Retinal pigment epithelial cell (primary cell): Measurements from ENCODE around the gene CHCHD6.

ENCODE experiments used
- DNase-seq: peaks from one replicate; pipeline ENCODE4 v3.0.0-alpha.2; 2010; ENCODE audit warnings: low read depth
- H3K4me3 ChIP-seq: 2 replicates; pipeline ENCODE4 v1.5.1; 2011; ENCODE audit warnings: mild to moderate bottlenecking, low read length, control low read depth, moderate library complexity
- TF ChIP-seq, protein P1 (sequence below): conservative IDR thresholded peaks from 2 replicates; pipeline ENCODE4 v1.5.1; 2011; ENCODE audit warnings: low read depth, low read length, control low read depth, inconsistent platforms

Gene CHCHD6

DNA sequence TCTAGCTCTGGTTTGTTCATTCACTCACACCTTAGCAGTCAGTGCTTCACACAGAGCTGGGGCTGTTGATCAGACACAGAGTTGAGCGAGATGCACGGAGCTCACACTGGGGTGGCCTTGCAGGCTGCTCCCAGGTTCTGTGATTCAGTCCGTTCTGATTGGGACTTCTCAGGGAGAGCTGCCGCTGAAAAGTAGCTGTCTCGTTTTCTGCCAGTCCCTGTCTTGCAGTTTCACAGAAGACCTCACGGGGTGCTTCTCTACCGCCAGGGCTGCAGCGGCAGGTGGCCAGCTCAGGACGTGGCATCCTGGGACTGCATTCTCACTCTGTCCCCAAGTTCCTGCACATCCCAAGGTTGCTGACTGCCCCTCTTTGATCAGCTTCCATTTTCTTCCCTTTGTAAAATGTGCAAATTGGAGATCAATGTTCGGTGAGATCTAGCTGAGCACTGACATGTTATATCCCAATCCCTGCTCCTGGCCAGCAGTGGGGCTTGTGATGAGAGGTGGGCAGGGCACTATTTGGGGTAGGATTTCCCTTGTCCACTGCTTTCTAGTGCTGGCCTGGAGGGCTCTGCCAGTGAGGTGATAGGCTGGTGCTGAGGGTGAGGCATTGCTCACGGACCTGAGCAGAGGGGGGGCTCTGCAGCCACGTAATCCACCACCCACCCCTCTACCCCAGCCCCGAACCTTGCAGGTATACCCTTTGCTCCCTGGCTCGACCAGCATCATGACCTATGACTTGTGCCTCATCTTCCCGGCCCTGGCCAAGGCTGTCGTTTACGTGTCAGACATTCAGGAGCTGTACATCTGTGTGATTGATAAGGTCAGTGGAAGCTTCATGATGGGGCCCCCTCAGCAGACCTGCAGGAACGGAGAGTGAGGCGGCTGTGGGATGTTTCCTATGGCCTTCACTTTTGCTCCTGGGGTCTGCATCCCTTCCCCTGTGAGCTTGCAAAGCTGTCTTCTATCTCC is 43.8 kb upstream of the CHCHD6 start:
- TF ChIP-seq, protein P1, sequence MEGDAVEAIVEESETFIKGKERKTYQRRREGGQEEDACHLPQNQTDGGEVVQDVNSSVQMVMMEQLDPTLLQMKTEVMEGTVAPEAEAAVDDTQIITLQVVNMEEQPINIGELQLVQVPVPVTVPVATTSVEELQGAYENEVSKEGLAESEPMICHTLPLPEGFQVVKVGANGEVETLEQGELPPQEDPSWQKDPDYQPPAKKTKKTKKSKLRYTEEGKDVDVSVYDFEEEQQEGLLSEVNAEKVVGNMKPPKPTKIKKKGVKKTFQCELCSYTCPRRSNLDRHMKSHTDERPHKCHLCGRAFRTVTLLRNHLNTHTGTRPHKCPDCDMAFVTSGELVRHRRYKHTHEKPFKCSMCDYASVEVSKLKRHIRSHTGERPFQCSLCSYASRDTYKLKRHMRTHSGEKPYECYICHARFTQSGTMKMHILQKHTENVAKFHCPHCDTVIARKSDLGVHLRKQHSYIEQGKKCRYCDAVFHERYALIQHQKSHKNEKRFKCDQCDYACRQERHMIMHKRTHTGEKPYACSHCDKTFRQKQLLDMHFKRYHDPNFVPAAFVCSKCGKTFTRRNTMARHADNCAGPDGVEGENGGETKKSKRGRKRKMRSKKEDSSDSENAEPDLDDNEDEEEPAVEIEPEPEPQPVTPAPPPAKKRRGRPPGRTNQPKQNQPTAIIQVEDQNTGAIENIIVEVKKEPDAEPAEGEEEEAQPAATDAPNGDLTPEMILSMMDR = peak; percentile 41
- no peak for DNase-seq
- no peak overlapping the region for H3K4me3 ChIP-seq

DNA sequence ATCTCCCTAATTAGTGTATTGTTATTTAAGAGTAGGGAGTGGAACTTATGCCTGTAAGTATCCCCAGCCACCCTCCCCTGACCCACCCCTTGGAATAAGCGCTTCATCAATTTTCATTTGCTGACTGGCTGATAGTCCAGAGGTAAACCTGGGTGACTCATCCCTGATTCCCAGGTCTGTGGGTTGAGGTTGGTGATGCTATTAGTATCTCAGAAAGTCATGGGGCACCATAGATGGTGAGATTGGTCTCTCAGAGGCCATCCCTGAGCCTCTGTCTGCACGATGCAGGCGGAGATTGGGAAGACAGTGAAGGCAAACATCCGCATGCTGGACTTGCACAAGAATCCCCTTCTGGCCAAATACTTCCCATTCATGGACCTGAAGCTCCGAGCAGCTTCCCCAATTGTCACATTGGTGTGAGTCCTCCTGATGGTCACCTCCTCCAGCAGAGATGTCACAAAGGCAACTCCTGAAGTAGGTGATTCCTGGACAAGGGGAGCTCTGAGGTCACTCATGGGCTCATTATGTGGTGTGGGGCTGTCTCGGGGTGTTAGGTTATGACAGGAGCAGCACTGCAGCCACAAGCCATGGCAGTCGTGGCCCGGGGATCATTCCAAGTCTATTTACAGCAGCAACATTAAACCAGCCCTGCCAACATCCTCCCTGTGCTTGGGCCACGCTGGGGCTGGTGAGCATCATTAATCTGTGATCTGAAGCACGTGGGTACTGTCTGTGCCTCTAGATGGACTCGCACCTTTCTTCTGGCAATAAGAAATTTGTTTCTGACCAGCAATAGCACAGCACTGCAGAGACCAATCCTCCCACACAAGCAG is 42.3 kb upstream of the CHCHD6 start:
- no peak overlapping the region for H3K4me3 ChIP-seq
- TF ChIP-seq, protein P1 = no peak
- no peak for DNase-seq

DNA sequence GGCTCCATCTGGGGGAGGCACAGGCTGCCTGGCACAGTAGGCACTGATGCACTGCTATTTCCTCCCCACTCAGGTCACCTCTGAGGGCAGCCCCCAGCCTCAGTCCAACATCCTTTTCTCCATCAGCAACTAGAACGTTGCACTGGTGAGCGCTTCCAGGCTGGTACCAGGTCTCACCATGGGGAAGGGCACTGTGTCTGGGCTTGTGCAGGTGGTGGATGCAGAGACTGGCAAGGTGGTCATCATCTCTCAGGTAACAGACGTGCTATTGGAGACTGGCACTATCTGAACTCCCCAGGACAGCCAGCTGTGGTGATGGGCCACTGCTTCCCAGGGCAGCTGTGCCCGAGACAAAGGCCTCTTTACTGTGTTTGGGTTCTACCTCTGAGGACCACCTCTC is 40.8 kb upstream of the CHCHD6 start:
- TF ChIP-seq, protein P1 = no peak
- no peak overlapping the region for H3K4me3 ChIP-seq
- DNase-seq = no peak

DNA sequence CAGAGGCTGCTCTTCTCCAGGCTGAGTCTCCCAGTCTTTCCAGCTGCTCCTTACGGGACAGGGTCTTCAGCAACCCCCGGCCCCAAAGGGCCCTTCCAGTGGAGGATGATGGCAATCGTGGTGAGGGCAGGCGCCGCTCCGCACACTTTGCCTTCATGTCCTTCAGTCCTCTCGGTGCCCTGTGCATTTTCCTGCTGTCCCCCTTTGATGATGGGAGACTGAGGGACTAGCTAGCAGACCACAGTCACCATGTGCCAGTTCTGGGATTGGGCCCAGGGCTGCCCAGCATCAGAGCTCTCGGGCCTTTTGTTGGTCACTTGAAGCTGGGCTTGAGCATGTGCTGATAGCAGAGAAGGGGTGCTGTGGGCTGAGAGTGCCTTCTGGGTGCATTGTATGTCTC is 40.3 kb upstream of the CHCHD6 start:
- DNase-seq = no peak
- no peak overlapping the region for H3K4me3 ChIP-seq
- TF ChIP-seq, protein P1 = no peak

DNA sequence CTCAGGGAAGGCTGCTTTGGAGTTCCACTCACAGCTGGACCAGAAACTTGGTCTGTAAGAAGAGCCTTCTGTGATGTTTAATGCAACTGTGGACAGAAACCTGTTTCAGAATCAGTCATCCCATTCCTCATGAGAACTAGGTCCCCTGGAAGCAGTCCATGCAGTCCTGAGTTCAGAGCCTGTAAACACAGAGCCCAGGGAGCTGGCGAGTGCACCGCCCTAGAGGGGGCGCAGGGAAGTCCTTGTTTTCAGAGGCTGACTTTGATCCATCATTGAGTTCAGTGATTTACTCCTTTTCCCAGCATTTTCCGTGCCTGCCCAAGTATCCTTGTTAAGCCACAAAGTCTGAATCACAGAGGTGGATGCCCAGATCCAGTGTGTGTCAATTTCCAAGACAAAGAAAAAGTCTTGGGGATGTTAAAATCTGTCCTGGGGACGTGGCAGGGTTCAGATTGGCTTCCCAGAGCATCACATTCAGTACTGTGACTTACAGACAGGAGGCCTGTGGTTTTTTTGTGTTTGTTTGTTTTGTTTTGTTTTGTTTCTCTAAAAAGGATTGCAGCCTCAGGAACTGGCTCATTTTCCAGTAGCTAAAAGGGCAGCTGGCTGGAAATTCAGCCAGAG is 39.3 kb upstream of the CHCHD6 start:
- DNase-seq = no peak
- TF ChIP-seq, protein P1 = peak; percentile 23
- no peak overlapping the region for H3K4me3 ChIP-seq

DNA sequence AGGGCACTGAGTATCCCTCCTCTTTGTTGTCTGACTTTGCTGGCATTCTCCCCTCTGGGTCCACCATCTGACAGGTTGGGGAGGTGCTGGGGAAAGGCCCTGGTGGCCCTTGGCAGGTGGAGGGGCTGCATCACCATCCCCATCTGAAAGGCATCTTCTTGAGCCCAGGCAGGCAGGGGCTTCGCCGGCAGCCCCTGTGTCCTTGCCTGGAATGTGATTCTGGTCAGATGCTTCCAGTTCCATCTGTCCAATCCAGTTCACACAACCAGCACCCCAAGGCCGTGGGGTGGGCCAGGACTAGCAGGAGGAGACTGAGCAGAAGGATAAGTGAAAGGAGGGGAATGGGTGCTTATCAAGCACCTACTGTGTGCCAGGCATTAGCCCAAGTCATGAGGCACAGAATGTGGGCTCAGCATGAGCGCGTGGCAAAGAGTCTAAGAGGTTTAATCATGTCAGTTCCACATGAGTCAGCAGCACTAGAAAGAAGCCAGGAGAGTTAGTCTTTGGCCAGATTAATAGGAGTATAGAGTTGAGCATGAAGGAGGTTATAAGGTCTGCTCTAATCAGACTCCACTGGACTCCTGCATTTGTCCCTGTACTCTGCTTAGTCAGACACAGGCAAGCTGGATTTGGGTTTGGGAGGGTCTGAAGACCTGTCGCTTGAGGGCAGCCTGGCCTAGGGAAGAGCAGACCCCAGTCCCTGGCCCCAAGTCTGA is 38.7 kb upstream of the CHCHD6 start:
- no peak overlapping the region for H3K4me3 ChIP-seq
- DNase-seq = no peak
- TF ChIP-seq, protein P1 = no peak
